Measurements from ENCODE around the gene SAP25.

SAP25 gene

DNA sequence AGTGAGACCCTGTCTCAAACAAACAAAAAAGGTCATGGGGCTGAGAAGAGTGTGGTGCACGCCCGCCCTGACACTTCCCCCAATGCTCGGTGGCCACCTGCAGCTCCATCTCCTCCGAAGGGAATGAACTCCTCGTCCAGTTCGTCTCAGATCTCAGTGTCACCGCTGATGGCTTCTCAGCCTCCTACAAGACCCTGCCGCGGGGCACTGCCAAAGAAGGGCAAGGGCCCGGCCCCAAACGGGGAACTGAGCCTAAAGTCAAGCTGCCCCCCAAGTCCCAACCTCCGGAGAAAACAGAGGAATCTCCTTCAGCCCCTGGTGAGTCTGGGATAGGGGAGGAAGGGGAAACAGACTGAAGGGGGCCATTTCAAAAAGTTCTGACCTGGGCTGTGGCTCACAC, 32.6 kb upstream of the SAP25 start:
- H3K27ac ChIP-seq (ENCODE audit: low read depth, low read length), result no peak overlapping the region
- peaks cover 14% of the 10 kb centered on the region for H3K27me3 ChIP-seq (ENCODE audit: control insufficient read depth, insufficient read depth, low read length)
- peak overlapping the region; percentile 83 for H3K4me3 ChIP-seq (ENCODE audit: low read depth, low read length)
- H3K4me1 ChIP-seq (ENCODE audit: control insufficient read depth, insufficient read depth, low read length), result peaks cover 24% of the 10 kb centered on the region
- H3K9me3 ChIP-seq (ENCODE audit: control insufficient read depth, insufficient read depth, low read depth, low read length), result no peaks in the 10 kb centered on the region
- H3K9ac ChIP-seq (ENCODE audit: low read length), result no peak overlapping the region
- peaks cover 11% of the 10 kb centered on the region for H3K36me3 ChIP-seq (ENCODE audit: control insufficient read depth, insufficient read depth, low read length)

DNA sequence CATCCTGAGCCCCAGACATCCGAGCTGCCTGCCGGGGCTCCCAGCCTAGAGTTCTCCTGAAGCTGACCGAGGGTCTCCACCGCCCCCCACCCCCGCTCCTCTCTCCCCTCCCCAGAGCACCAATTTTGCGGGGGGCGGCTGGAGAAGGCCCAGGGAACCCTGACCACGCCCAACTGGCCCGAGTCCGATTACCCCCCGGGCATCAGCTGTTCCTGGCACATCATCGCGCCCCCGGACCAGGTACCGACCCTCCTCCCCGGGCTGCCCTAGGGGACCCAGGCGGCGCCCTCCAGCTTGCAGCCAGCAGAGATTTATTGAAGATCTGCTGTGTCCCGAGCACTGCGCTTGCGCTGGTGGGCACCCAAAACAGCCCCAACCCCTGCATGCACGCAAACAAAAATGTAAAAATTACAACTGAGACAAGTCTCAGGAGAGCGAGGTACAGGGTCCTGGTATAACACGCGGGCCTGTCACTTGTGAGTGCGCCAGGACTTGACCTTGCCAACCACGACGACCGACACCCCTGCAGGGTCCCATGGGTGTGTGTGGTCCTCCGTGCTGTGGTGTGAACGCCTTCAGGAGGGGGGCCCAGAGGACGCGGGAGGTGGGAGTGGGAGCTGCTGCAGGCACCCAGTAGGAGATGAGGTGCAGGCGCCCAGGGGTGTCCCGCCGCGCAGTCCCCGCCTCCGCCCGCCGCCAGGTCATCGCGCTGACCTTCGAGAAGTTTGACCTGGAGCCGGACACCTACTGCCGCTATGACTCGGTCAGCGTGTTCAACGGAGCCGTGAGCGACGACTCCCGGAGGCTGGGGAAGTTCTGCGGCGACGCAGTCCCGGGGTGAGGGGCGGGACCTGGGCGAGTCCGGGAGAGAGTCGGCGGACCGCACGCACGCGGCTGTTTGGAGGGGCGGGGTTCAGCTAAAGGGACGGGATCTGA, 31.5 kb upstream of the SAP25 start:
- H3K9me3 ChIP-seq (ENCODE audit: control insufficient read depth, insufficient read depth, low read depth, low read length), result no peaks in the 10 kb centered on the region
- no peak overlapping the region for H3K27ac ChIP-seq (ENCODE audit: low read depth, low read length)
- no peak overlapping the region for H3K9ac ChIP-seq (ENCODE audit: low read length)
- H3K4me1 ChIP-seq (ENCODE audit: control insufficient read depth, insufficient read depth, low read length), result peaks cover 27% of the 10 kb centered on the region
- H3K36me3 ChIP-seq (ENCODE audit: control insufficient read depth, insufficient read depth, low read length), result peaks cover 11% of the 10 kb centered on the region
- peaks cover 14% of the 10 kb centered on the region for H3K27me3 ChIP-seq (ENCODE audit: control insufficient read depth, insufficient read depth, low read length)
- peak overlapping the region; percentile 83 for H3K4me3 ChIP-seq (ENCODE audit: low read depth, low read length)

DNA sequence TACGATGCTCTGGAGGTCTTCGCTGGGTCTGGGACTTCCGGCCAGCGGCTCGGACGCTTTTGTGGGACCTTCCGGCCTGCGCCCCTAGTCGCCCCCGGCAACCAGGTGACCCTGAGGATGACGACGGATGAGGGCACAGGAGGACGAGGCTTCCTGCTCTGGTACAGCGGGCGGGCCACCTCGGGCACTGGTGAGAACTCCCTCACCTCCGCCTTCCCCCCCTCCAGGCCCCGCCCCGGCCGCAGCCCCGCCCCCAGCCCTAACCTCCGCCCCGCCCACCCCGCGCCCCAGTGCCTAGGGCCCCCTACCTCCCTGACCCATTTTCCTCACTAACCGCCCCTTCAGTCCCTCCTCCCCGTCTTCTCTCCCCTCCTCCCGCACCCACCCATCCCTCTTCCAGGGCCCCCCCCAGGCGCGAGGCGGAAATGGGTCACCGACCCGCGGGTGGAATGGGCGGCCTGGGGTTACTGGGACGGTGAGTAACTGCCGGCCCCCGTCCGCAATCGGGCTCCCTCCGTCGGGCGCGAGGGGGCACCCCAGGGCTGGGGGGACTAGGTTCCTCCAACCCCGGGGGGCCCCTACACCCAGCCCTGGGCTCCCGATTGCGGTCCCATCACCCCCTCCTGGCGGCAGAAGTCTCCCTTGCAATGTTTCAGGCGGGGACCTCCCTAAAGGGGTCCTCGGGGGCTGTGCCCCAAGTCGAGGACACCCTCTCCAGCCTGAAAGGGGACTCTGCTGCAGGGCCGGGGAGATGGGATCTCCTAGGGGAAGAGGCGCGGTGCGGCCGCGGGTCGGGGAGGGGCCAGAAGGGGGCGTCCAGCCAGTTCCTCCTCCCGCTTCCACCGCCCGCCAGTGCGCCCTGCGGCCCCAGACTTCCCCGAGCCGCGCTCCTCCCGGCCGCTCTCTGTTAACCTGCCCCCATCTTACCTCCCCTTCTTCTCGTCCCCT, 30.6 kb upstream of the SAP25 start:
- Histone ChIP-seq H3K4me1 (ENCODE audit: control insufficient read depth, insufficient read depth, low read length) (peaks cover 27% of the 10 kb centered on the region), H3K9me3 (ENCODE audit: control insufficient read depth, insufficient read depth, low read depth, low read length) (no peaks in the 10 kb centered on the region), H3K36me3 (ENCODE audit: control insufficient read depth, insufficient read depth, low read length) (peaks cover 11% of the 10 kb centered on the region), H3K27me3 (ENCODE audit: control insufficient read depth, insufficient read depth, low read length) (peaks cover 14% of the 10 kb centered on the region), H3K9ac (ENCODE audit: low read length) (peak overlapping the region; percentile 61), H3K27ac (ENCODE audit: low read depth, low read length) (peak overlapping the region; percentile 78; the same call in 1 of the 2 replicates), H3K4me3 (ENCODE audit: low read depth, low read length) (peak overlapping the region; percentile 83)

DNA sequence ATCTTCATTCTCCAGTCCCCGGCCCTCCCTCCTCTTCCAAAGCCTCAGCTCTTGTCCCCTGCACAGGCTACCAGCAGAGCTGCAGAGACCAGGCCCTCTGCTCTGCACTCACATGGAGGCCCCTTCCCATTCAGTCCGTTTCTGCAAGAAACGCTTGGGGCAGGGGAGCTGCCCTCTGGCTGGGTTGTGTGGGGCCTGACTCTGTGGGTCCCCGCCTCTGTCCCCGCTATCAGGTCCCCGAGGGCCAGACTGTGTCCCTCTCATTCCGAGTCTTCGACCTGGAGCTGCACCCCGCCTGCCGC, 30.0 kb upstream of the SAP25 start:
- H3K36me3 ChIP-seq (ENCODE audit: control insufficient read depth, insufficient read depth, low read length), result peaks cover 11% of the 10 kb centered on the region
- no peaks in the 10 kb centered on the region for H3K9me3 ChIP-seq (ENCODE audit: control insufficient read depth, insufficient read depth, low read depth, low read length)
- peak overlapping the region; percentile 61 for H3K9ac ChIP-seq (ENCODE audit: low read length)
- H3K4me3 ChIP-seq (ENCODE audit: low read depth, low read length), result peak overlapping the region; percentile 83
- H3K27me3 ChIP-seq (ENCODE audit: control insufficient read depth, insufficient read depth, low read length), result peaks cover 14% of the 10 kb centered on the region
- peak overlapping the region; percentile 78; the same call in 1 of the 2 replicates for H3K27ac ChIP-seq (ENCODE audit: low read depth, low read length)
- H3K4me1 ChIP-seq (ENCODE audit: control insufficient read depth, insufficient read depth, low read length), result peaks cover 27% of the 10 kb centered on the region

DNA sequence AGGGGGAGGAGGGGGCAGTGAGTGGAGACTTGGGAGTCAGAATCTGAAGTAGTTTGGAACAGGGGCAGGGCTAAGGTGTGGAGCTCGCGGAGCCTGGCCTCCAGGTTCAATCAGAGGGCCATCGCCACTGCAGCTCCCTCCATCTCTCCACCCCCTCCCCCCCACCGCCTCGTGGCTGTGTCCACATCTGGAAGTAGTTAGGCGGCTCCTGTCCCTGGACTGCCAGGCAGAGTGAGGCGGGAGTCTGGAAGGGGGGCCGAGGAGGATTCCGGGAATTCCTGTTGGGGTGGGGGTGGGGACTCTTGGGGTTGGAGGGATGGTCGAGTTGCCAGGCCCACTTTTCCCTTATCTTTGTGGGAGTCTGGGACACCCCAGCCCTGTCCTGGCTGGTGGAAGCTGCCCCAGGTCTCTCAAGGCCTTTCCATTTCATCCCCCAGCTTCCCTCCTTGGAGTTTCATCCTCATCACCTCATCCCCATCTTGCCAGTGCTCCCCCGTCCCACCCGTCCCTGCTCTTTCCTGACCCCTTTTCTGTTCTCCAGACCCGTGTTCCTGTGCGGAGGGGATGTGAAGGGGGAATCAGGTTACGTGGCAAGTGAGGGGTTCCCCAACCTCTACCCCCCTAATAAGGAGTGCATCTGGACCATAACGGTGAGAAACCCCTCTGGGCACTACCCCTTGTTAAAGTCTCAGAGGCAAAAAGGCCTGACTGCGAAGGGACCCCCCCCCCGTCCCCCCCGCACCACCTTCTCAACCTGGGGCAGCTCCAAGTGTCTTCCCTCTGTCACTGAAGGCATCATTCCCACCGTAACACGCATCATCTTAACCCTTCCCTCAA, 29.4 kb upstream of the SAP25 start:
- Histone ChIP-seq H3K4me3 (ENCODE audit: low read depth, low read length) (peak overlapping the region; percentile 83), H3K9me3 (ENCODE audit: control insufficient read depth, insufficient read depth, low read depth, low read length) (no peaks in the 10 kb centered on the region), H3K27ac (ENCODE audit: low read depth, low read length) (peak overlapping the region; percentile 78; the same call in 1 of the 2 replicates), H3K36me3 (ENCODE audit: control insufficient read depth, insufficient read depth, low read length) (peaks cover 13% of the 10 kb centered on the region), H3K9ac (ENCODE audit: low read length) (peak overlapping the region; percentile 61), H3K4me1 (ENCODE audit: control insufficient read depth, insufficient read depth, low read length) (peaks cover 27% of the 10 kb centered on the region), H3K27me3 (ENCODE audit: control insufficient read depth, insufficient read depth, low read length) (peaks cover 14% of the 10 kb centered on the region)

DNA sequence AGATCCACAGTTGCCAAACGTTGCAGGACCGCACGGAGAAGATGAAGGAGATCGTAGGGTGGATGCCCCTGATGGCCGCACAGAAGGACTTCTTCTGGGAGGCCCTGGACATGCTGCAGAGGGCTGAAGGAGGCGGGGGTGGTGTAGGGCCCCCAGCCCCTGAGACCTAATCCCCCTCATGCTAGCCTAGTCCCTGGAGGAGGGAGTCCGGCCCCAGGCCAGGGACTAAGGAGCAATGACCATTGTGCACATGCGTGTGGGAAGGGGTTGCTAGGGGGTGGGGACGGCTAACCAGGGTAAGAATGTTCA, 27.0 kb upstream of the SAP25 start:
- H3K36me3 ChIP-seq (ENCODE audit: control insufficient read depth, insufficient read depth, low read length), result peaks cover 13% of the 10 kb centered on the region
- no peak overlapping the region for H3K9ac ChIP-seq (ENCODE audit: low read length)
- H3K27ac ChIP-seq (ENCODE audit: low read depth, low read length), result no peak overlapping the region
- H3K27me3 ChIP-seq (ENCODE audit: control insufficient read depth, insufficient read depth, low read length), result peaks cover 7% of the 10 kb centered on the region
- no peaks in the 10 kb centered on the region for H3K9me3 ChIP-seq (ENCODE audit: control insufficient read depth, insufficient read depth, low read depth, low read length)
- H3K4me1 ChIP-seq (ENCODE audit: control insufficient read depth, insufficient read depth, low read length), result peaks cover 22% of the 10 kb centered on the region
- no peak overlapping the region for H3K4me3 ChIP-seq (ENCODE audit: low read depth, low read length)

DNA sequence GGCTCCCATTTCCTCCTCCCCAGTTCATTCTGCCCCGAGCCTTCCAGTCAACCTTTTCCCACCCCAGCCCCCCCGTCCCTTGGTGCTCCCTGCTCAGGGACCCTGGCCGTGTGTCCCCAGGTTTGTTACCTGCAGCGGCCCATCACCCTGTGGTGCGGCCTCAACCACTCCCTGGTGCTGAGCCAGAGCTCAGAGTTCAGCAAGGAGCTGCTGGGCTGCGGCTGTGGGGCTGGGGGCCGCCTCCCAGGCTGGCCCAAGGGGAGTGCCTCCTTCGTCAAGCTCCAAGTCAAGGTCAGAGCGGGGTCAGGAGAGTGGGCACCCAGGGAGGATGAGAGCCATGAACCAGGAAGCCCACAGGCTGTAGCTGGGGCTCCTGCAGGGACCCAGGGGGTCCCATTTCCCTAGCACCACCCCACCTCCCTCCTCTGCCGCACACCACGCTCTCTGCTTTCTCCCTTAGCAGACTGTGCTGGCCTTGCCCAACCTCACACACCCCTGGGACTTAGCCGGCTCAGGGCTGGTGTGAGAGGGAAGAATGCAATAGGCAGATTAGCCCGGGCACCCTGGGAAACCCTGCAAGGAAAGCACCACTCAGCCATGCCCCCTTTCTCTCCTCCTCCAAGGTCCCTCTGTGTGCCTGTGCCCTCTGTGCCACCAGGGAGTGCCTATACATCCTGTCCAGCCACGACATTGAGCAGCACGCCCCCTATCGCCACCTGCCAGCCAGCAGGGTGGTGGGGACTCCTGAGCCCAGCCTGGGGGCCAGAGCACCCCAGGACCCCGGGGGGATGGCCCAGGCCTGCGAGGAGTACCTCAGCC, 26.4 kb upstream of the SAP25 start:
- H3K27ac ChIP-seq (ENCODE audit: low read depth, low read length), result no peak overlapping the region
- H3K4me3 ChIP-seq (ENCODE audit: low read depth, low read length), result no peak overlapping the region
- H3K36me3 ChIP-seq (ENCODE audit: control insufficient read depth, insufficient read depth, low read length), result peaks cover 13% of the 10 kb centered on the region
- H3K4me1 ChIP-seq (ENCODE audit: control insufficient read depth, insufficient read depth, low read length), result peaks cover 22% of the 10 kb centered on the region
- H3K9me3 ChIP-seq (ENCODE audit: control insufficient read depth, insufficient read depth, low read depth, low read length), result no peaks in the 10 kb centered on the region
- H3K27me3 ChIP-seq (ENCODE audit: control insufficient read depth, insufficient read depth, low read length), result peaks cover 1% of the 10 kb centered on the region
- H3K9ac ChIP-seq (ENCODE audit: low read length), result no peak overlapping the region

DNA sequence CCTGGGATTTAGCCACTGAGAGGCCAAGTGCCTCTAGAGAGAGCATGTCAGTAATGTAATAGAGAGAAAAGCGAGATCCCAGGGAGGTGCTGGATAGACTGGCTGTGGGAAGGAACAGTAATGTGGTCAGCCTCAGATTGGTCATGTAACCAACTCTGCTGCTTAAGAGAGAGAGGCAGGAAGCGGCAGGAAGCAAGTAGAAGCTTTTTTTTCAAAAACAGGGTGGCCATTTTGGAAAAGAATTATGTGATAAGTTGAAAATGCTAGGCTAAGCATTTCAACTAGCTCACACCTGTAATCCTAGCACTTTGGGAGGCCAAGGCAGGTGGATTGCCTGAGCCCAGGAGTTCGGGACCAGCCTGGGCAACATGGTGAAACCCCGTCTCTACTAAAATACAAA, 24.7 kb upstream of the SAP25 start:
- Histone ChIP-seq H3K4me1 (ENCODE audit: control insufficient read depth, insufficient read depth, low read length) (peaks cover 16% of the 10 kb centered on the region), H3K27ac (ENCODE audit: low read depth, low read length) (no peak overlapping the region), H3K36me3 (ENCODE audit: control insufficient read depth, insufficient read depth, low read length) (peaks cover 13% of the 10 kb centered on the region), H3K9ac (ENCODE audit: low read length) (no peak overlapping the region), H3K27me3 (ENCODE audit: control insufficient read depth, insufficient read depth, low read length) (no peaks in the 10 kb centered on the region), H3K9me3 (ENCODE audit: control insufficient read depth, insufficient read depth, low read depth, low read length) (no peaks in the 10 kb centered on the region), H3K4me3 (ENCODE audit: low read depth, low read length) (no peak overlapping the region)

DNA sequence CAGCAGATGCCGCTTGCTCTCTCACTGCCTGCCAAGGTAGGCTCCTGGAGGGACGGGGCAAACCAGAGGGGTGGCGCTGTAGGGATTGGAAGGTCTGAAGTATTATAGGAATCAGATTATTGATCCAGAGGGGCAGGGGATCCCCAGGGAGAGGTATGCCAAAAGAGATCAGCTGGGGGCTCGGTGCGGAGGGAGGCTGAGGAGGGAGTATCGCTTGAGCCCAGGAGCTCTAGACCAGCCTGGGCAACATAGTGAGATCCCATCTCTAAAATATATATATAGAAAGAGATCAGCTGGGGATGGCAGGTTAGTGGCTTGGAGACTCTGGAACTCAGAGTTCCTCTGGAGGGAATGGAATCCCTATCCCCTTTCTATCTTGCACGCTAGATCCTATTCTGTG, 21.5 kb upstream of the SAP25 start:
- H3K9me3 ChIP-seq (ENCODE audit: control insufficient read depth, insufficient read depth, low read depth, low read length), result no peaks in the 10 kb centered on the region
- H3K4me3 ChIP-seq (ENCODE audit: low read depth, low read length), result no peak overlapping the region
- H3K9ac ChIP-seq (ENCODE audit: low read length), result no peak overlapping the region
- H3K4me1 ChIP-seq (ENCODE audit: control insufficient read depth, insufficient read depth, low read length), result peaks cover 5% of the 10 kb centered on the region; the same call in 1 of the 2 replicates
- no peak overlapping the region for H3K27ac ChIP-seq (ENCODE audit: low read depth, low read length)
- H3K27me3 ChIP-seq (ENCODE audit: control insufficient read depth, insufficient read depth, low read length), result no peaks in the 10 kb centered on the region
- peaks cover 13% of the 10 kb centered on the region for H3K36me3 ChIP-seq (ENCODE audit: control insufficient read depth, insufficient read depth, low read length)

DNA sequence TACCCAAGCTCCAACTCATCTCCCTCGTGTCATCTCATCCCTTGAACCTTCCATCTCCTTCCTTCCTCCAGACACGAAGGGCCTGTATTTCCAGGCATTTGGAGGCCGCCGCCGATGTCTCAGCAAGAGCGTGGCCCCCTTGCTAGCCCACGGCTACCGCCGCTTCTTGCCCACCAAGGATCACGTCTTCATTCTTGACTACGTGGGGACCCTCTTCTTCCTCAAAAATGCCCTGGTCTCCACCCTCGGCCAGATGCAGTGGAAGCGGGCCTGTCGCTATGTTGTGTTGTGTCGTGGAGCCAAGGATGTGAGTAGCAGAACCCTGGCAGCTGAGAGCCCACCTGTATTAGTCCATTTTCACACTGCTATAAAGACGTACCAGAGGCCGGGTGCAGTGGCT, 17.9 kb upstream of the SAP25 start:
- no peak overlapping the region for H3K9ac ChIP-seq (ENCODE audit: low read length)
- H3K4me1 ChIP-seq (ENCODE audit: control insufficient read depth, insufficient read depth, low read length), result peaks cover 17% of the 10 kb centered on the region
- H3K4me3 ChIP-seq (ENCODE audit: low read depth, low read length), result no peak overlapping the region
- H3K27me3 ChIP-seq (ENCODE audit: control insufficient read depth, insufficient read depth, low read length), result no peaks in the 10 kb centered on the region
- H3K9me3 ChIP-seq (ENCODE audit: control insufficient read depth, insufficient read depth, low read depth, low read length), result no peaks in the 10 kb centered on the region
- H3K27ac ChIP-seq (ENCODE audit: low read depth, low read length), result no peak overlapping the region
- H3K36me3 ChIP-seq (ENCODE audit: control insufficient read depth, insufficient read depth, low read length), result peaks cover 6% of the 10 kb centered on the region

Data from HUES6 (cell line).